Mesenchymal stem cell (in vitro differentiated cells and primary cell): ENCODE results near the gene CFAP65.

Source experiments
- DNase-seq: peaks from one replicate; pipeline ENCODE4 v3.0.0-alpha.2; 2013
- H2AFZ ChIP-seq: one replicate; pipeline ENCODE4 v1.6.1; 2013; ENCODE audit warnings: low read depth, mild to moderate bottlenecking, control low read depth, inconsistent platforms, low read length, moderate library complexity
- H2AK5ac ChIP-seq: 2 replicates; pipeline ENCODE4 v1.6.1; 2013; ENCODE audit warnings: low read length, moderate library complexity, mild to moderate bottlenecking, inconsistent platforms; ENCODE audit not compliant: severe bottlenecking
- H2BK120ac ChIP-seq: one replicate; pipeline ENCODE4 v1.6.1; 2013; ENCODE audit warnings: low read depth, mild to moderate bottlenecking, inconsistent platforms, low read length, moderate library complexity
- H2BK12ac ChIP-seq, 2 experiments: one replicate each; pipeline ENCODE4 v1.6.1; 2013; ENCODE audit warnings: inconsistent platforms in 2 of 2, low read length in 2 of 2, mild to moderate bottlenecking in 2 of 2, moderate library complexity in 2 of 2, control low read depth in 1 of 2
- H2BK15ac ChIP-seq: one replicate; pipeline ENCODE4 v1.6.1; 2013; ENCODE audit warnings: mild to moderate bottlenecking, low read depth, inconsistent platforms; ENCODE audit not compliant: poor library complexity, severe bottlenecking
- H2BK5ac ChIP-seq: 2 replicates; pipeline ENCODE4 v1.6.1; 2013; ENCODE audit warnings: low read depth, mild to moderate bottlenecking, low read length, control low read depth, inconsistent platforms; ENCODE audit not compliant: poor library complexity, severe bottlenecking
- H3K14ac ChIP-seq, 2 experiments: one replicate each; pipeline ENCODE4 v1.6.1; 2013; ENCODE audit warnings: inconsistent platforms in 2 of 2, low read length in 2 of 2, control low read depth in 1 of 2, mild to moderate bottlenecking in 1 of 2, moderate library complexity in 1 of 2
- H3K18ac ChIP-seq, 2 experiments: one replicate each; pipeline ENCODE4 v1.6.1; 2013; ENCODE audit warnings: inconsistent platforms in 2 of 2, low read length in 2 of 2, control low read depth in 1 of 2, low read depth in 1 of 2, mild to moderate bottlenecking in 1 of 2
- H3K23ac ChIP-seq, 2 experiments: one replicate each; pipeline ENCODE4 v1.6.1; 2013; ENCODE audit warnings: inconsistent platforms in 2 of 2, low read length in 2 of 2, mild to moderate bottlenecking in 2 of 2, moderate library complexity in 2 of 2, control low read depth in 1 of 2
- H3K27ac ChIP-seq: 2 replicates; pipeline ENCODE4 v1.5.1; 2013; ENCODE audit warnings: mild to moderate bottlenecking, moderate library complexity, low read length, control low read depth, inconsistent platforms; ENCODE audit not compliant: poor library complexity, severe bottlenecking
- H3K27me3 ChIP-seq, 2 experiments: 2 replicates each; pipeline versions ENCODE4 v1.6.1 to v1.7.0; 2013; ENCODE audit warnings: low read length in 2 of 2, mild to moderate bottlenecking in 2 of 2, moderate library complexity in 2 of 2, control low read depth in 1 of 2, inconsistent platforms in 1 of 2; ENCODE audit not compliant: control insufficient read depth in 1 of 2, insufficient read depth in 1 of 2
- H3K36me3 ChIP-seq, 2 experiments: 2 replicates each; pipeline versions ENCODE4 v1.6.1 to v1.7.0; 2013; ENCODE audit warnings: low read length in 2 of 2, control low read depth in 1 of 2, inconsistent platforms in 1 of 2, low read depth in 1 of 2, mild to moderate bottlenecking in 1 of 2; ENCODE audit not compliant: insufficient read depth in 2 of 2, control insufficient read depth in 1 of 2
- H3K4ac ChIP-seq, 2 experiments: one replicate each; pipeline ENCODE4 v1.6.1; 2013; ENCODE audit warnings: inconsistent platforms in 2 of 2, low read length in 2 of 2, mild to moderate bottlenecking in 2 of 2, moderate library complexity in 2 of 2, control low read depth in 1 of 2, low read depth in 1 of 2
- H3K4me1 ChIP-seq: 2 replicates; pipeline ENCODE4 v1.6.1; 2013; ENCODE audit warnings: low read depth, low read length, control low read depth; ENCODE audit not compliant: control insufficient read depth, insufficient read depth
- H3K4me2 ChIP-seq: 2 replicates; pipeline ENCODE4 v1.6.1; 2013; ENCODE audit warnings: low read length, mild to moderate bottlenecking, inconsistent platforms; ENCODE audit not compliant: poor library complexity, severe bottlenecking
- H3K4me3 ChIP-seq, 2 experiments: 2 replicates each; pipeline versions ENCODE4 v1.5.1 to v1.7.0; 2013; ENCODE audit warnings: low read length in 2 of 2, mild to moderate bottlenecking in 2 of 2, control low read depth in 1 of 2, low read depth in 1 of 2; ENCODE audit not compliant: insufficient read depth in 1 of 2
- H3K79me1 ChIP-seq: replicated peaks from 2 replicates; pipeline ENCODE4 v1.6.1; 2013; ENCODE audit warnings: mild to moderate bottlenecking, control low read depth, low read length, inconsistent platforms; ENCODE audit not compliant: poor library complexity, severe bottlenecking
- H3K9ac ChIP-seq: 2 replicates; pipeline ENCODE4 v1.7.0; 2013; ENCODE audit warnings: mild to moderate bottlenecking, low read length, moderate library complexity
- H3K9me3 ChIP-seq: 2 replicates; pipeline ENCODE4 v1.7.0; 2013; ENCODE audit warnings: mild to moderate bottlenecking, low read length; ENCODE audit not compliant: control insufficient read depth
- H4K8ac ChIP-seq: one replicate; pipeline ENCODE4 v1.6.1; 2013; ENCODE audit warnings: inconsistent platforms, mild to moderate bottlenecking, low read length, moderate library complexity
- H4K91ac ChIP-seq: one replicate; pipeline ENCODE4 v1.6.1; 2013; ENCODE audit warnings: mild to moderate bottlenecking, low read length, inconsistent platforms
- WGBS: methylation state at CpG from one replicate; pipeline ENCODE4 v1.1.7; 2013; ENCODE audit warnings: mixed read lengths; 5-methylcytosine and 5-hydroxymethylcytosine counted together

Gene CFAP65

GRCh38 chr2:219057709-219058540 is 16.6 kb upstream of the CFAP65 start:
- H3K4me3 ChIP-seq = peak overlapping the region in 1 of 2 experiments; percentile 60
- 5% methylated on average over 50 of the region's 52 CpGs for WGBS
- no peak overlapping the region for H2BK15ac ChIP-seq
- no peak overlapping the region for H2BK5ac ChIP-seq
- no peak overlapping the region for H3K27ac ChIP-seq
- no peaks in the 10 kb centered on the region for H3K79me1 ChIP-seq
- no peak overlapping the region for H3K14ac ChIP-seq
- no peak overlapping the region for H4K8ac ChIP-seq
- peaks cover 86 to 88% of the 10 kb centered on the region in 2 experiments for H3K27me3 ChIP-seq
- H3K36me3 ChIP-seq = no peaks in the 10 kb centered on the region
- H3K9ac ChIP-seq = peak overlapping the region; percentile 29
- no peak overlapping the region for H3K18ac ChIP-seq
- peaks cover 38% of the 10 kb centered on the region for H3K4me1 ChIP-seq
- H3K4ac ChIP-seq = no peak overlapping the region
- no peak overlapping the region for H2AK5ac ChIP-seq
- H2BK12ac ChIP-seq = no peak overlapping the region
- no peak overlapping the region for H2AFZ ChIP-seq
- peak; percentile 57 for DNase-seq
- H3K4me2 ChIP-seq = peak overlapping the region; percentile 1
- no peak overlapping the region for H3K23ac ChIP-seq
- no peak overlapping the region for H4K91ac ChIP-seq
- no peak overlapping the region for H2BK120ac ChIP-seq
- no peaks in the 10 kb centered on the region for H3K9me3 ChIP-seq

GRCh38 chr2:219056896-219057708 is 15.8 kb upstream of the CFAP65 start:
- no peak overlapping the region for H3K4ac ChIP-seq
- H2BK5ac ChIP-seq = no peak overlapping the region
- no peak overlapping the region for H3K4me2 ChIP-seq
- peak overlapping the region in 1 of 2 experiments; percentile 37 for H3K23ac ChIP-seq
- no peaks in the 10 kb centered on the region for H3K79me1 ChIP-seq
- H2BK12ac ChIP-seq = no peak overlapping the region
- peak overlapping the region in 1 of 2 experiments; percentile 60 for H3K4me3 ChIP-seq
- WGBS = 18% methylated on average over 39 of the region's 40 CpGs
- H4K8ac ChIP-seq = no peak overlapping the region
- H2AFZ ChIP-seq = no peak overlapping the region
- H2BK120ac ChIP-seq = no peak overlapping the region
- no peak overlapping the region for H3K27ac ChIP-seq
- no peak overlapping the region for H3K14ac ChIP-seq
- DNase-seq = no peak
- peaks cover 87 to 88% of the 10 kb centered on the region in 2 experiments for H3K27me3 ChIP-seq
- H4K91ac ChIP-seq = no peak overlapping the region
- H3K9ac ChIP-seq = no peak overlapping the region
- H3K4me1 ChIP-seq = peaks cover 38% of the 10 kb centered on the region
- no peaks in the 10 kb centered on the region for H3K9me3 ChIP-seq
- no peak overlapping the region for H2BK15ac ChIP-seq
- H3K18ac ChIP-seq = no peak overlapping the region
- no peaks in the 10 kb centered on the region for H3K36me3 ChIP-seq
- H2AK5ac ChIP-seq = no peak overlapping the region

- H2AFZ ChIP-seq = no peak overlapping the region
- H2BK120ac ChIP-seq = no peak overlapping the region
- H3K14ac ChIP-seq = no peak overlapping the region
- H2BK15ac ChIP-seq = no peak overlapping the region
- no peak overlapping the region for H3K4me2 ChIP-seq
- H2AK5ac ChIP-seq = no peak overlapping the region
- no peak overlapping the region for H2BK5ac ChIP-seq
- no peaks in the 10 kb centered on the region for H3K36me3 ChIP-seq
- no peak overlapping the region for H3K18ac ChIP-seq
- H4K91ac ChIP-seq = no peak overlapping the region
- no peak overlapping the region for H3K9ac ChIP-seq
- H3K27ac ChIP-seq = no peak overlapping the region
- no peak for DNase-seq
- no peak overlapping the region for H3K4me3 ChIP-seq
- H3K4ac ChIP-seq = no peak overlapping the region
- H3K27me3 ChIP-seq = peaks cover 84 to 85% of the 10 kb centered on the region in 2 experiments
- H3K23ac ChIP-seq = no peak overlapping the region
- H4K8ac ChIP-seq = no peak overlapping the region
- peaks cover 38% of the 10 kb centered on the region for H3K4me1 ChIP-seq
- H3K79me1 ChIP-seq = no peaks in the 10 kb centered on the region
- no peaks in the 10 kb centered on the region for H3K9me3 ChIP-seq
- H2BK12ac ChIP-seq = no peak overlapping the region
- WGBS = 79% methylated on average over 9 of the region's 9 CpGs
Measured at GRCh38 chr2:219056176-219056895, 15.0 kb upstream of the CFAP65 start.
